GM12891 (cell line): ENCODE measurements around the gene DDX59.
A peak's percentile ranks its signal among the peaks of the same experiment; 100 is the strongest.

ENCODE experiments used
- DNase-seq: peaks from one replicate; pipeline ENCODE4 v3.0.0; 2011; ENCODE audit warnings: low spot score; ENCODE audit not compliant: insufficient read length
- FAIRE-seq: peaks from 2 replicates; lab custom pipeline; 2011; peaks lifted over from hg19 to GRCh38; lab: Jason Lieb, UNC
- PAX5 ChIP-seq: IDR thresholded peaks from 2 replicates; pipeline ENCODE4 v1.6.1; 2011; ENCODE audit warnings: low read length, moderate library complexity, mild to moderate bottlenecking; ENCODE audit not compliant: insufficient read depth, severe bottlenecking
- POLR2A ChIP-seq: IDR thresholded peaks from 2 replicates; pipeline ENCODE4 v1.6.1; 2011; ENCODE audit warnings: low read depth, low read length, control low read depth
- POLR2AphosphoS5 ChIP-seq: IDR thresholded peaks from 2 replicates; pipeline ENCODE4 v1.6.1; 2011; ENCODE audit warnings: low read depth, low read length, control low read depth
- POU2F2 ChIP-seq: IDR thresholded peaks from 2 replicates; pipeline ENCODE4 v1.6.1; 2011; ENCODE audit warnings: low read depth, mild to moderate bottlenecking, control low read depth, low read length, moderate library complexity
- SPI1 ChIP-seq: IDR thresholded peaks from 2 replicates; pipeline ENCODE4 v1.6.1; 2011; ENCODE audit warnings: low read depth, low read length, control low read depth
- TAF1 ChIP-seq: IDR thresholded peaks from 2 replicates; pipeline ENCODE4 v1.6.1; 2011; ENCODE audit warnings: low read depth, low read length, control low read depth

The DDX59 gene

GRCh38 chr1:200624679-200625335 is 44.9 kb downstream of the DDX59 start:
- FAIRE-seq (no peak), DNase-seq (no peak)
- no peak for TF ChIP-seq POU2F2
- no peak for TF ChIP-seq TAF1
- no peak for TF ChIP-seq POLR2A

- peak; percentile 89 for FAIRE-seq
Observed at GRCh38 chr1:200620273-200621131, 49.2 kb downstream of the DDX59 start, which contains the start of gene KIF14. KIF14 (minus strand) TSS chr1:200620751; CDS start chr1:200618723, 2,028 bp downstream.

GRCh38 chr1:200619894-200620272 is 49.8 kb downstream of the DDX59 start:
- FAIRE-seq (no peak), DNase-seq (no peak)
- TF ChIP-seq SPI1 (no peak), POLR2A (no peak), POU2F2 (no peak), POLR2AphosphoS5 (no peak), TAF1 (no peak), PAX5 (no peak)

More at GRCh38 chr1:200620273-200621131, 49.2 kb downstream of the DDX59 start, which contains the start of gene KIF14:
- DNase-seq, result peak; percentile 86
- TF ChIP-seq POLR2A (peak; percentile 42; the same call in 1 of the 2 replicates), TAF1 (no peak), SPI1 (no peak), POU2F2 (0 out of 2 replicates have a peak, but pooled peaks have one; percentile 49), POLR2AphosphoS5 (0 out of 2 replicates have a peak, but pooled peaks have one; percentile 58), PAX5 (no peak)

GRCh38 chr1:200610846-200611245 is 58.9 kb downstream of the DDX59 start:
- DNase-seq (no peak), FAIRE-seq (peak; percentile 9)
- TF ChIP-seq SPI1 (no peak), PAX5 (no peak), POLR2A (no peak), POU2F2 (no peak), TAF1 (no peak), POLR2AphosphoS5 (no peak)

GRCh38 chr1:200602632-200603031 is 67.1 kb downstream of the DDX59 start:
- TF ChIP-seq SPI1, result no peak
- no peak for TF ChIP-seq PAX5
- TF ChIP-seq POU2F2, result no peak
- TF ChIP-seq POLR2AphosphoS5, result no peak
- no peak for TF ChIP-seq POLR2A
- no peak for TF ChIP-seq TAF1
- FAIRE-seq (no peak), DNase-seq (no peak)
